NB4 (cell line): ENCODE results near the gene LITAF.

ENCODE experiments used
- CTCF ChIP-seq: IDR thresholded peaks from one replicate; pipeline ENCODE4 v1.5.1; 2012; ENCODE audit warnings: low read depth, low read length
- MYC ChIP-seq: IDR thresholded peaks from 2 replicates; pipeline ENCODE4 v1.6.1; 2011; ENCODE audit warnings: low read depth, low read length
- POLR2A ChIP-seq: IDR thresholded peaks from 2 replicates; pipeline ENCODE4 v1.6.1; 2011; ENCODE audit warnings: mild to moderate bottlenecking; ENCODE audit not compliant: insufficient read length; ENCODE audit errors: extremely low read depth

- TF ChIP-seq CTCF (no peak), POLR2A (no peak), MYC (no peak)
These were observed 56.4 kb downstream of the LITAF start for GRCh38 chr16:11530171-11530940.
